K562 (cell line): Measurements from ENCODE around the gene MYBPHL. TPM values are rescaled to one million over a fixed set of nuclear protein-coding genes. Genes with fewer than 3 reads are reported as not detected.

Experiments used
- ATAC-seq: fragments of 200-7000 bp; cut with Tn5 transposase; 3 replicates; pipeline ENCODE4 v1.9.1; 2020; ENCODE audit warnings: moderate library complexity
- BruUV-seq: library from RNA; stranded (reverse); fragments of 400-500 nt; replicated peaks from 2 replicates; lab custom pipeline; 2021; lab: Mats Ljungman, UMichigan
- CTCF ChIA-PET: fragments of 300-600 bp; formaldehyde crosslinking; extraction: SDS; loops from one replicate; lab custom pipeline; 2021; ENCODE audit warnings: low intra/inter-chr PET ratio; lab: Yijun Ruan, JAX
- POLR2A ChIA-PET: fragments of 300-600, 350-650 bp; sonication (Branson Sonifier 250); formaldehyde crosslinking; extraction: SDS; loops from one replicate; lab custom pipeline; 2021; ENCODE audit warnings: antibody characterized with exemption, inconsistent platforms; lab: Yijun Ruan, JAX
- DNase-seq, 4 experiments: peaks; one replicate each; pipeline versions ENCODE4 v3.0.0 to v3.0.0-alpha.2; 2011 to 2018; ENCODE audit warnings: low spot score in 3 of 4, mixed read lengths in 3 of 4; ENCODE audit errors: extremely low read depth in 1 of 4
- FAIRE-seq: peaks from 2 replicates; lab custom pipeline; 2011; peaks lifted over from hg19 to GRCh38; lab: Jason Lieb, UNC
- H2AFZ ChIP-seq: 2 replicates; pipeline ENCODE4 v1.6.0; 2011; ENCODE audit warnings: low read depth, low read length, control low read depth, inconsistent platforms
- H3K27ac ChIP-seq: fragments of 200-600 bp; 3 replicates; pipeline ENCODE4 v1.8.0; 2011; ENCODE audit warnings: low read depth, mild to moderate bottlenecking, control low read depth, inconsistent platforms, low read length, moderate library complexity, mixed read lengths; ENCODE audit errors: extremely low read depth
- H3K27me3 ChIP-seq, 2 experiments: fragments of 300-600 bp in 1 of 2; 2 replicates in 1 of 2; 3 replicates in 1 of 2; pipeline versions ENCODE4 v1.6.0 to v1.8.0; 2011; ENCODE audit warnings: inconsistent platforms in 2 of 2, low read length in 2 of 2, mild to moderate bottlenecking in 1 of 2, mixed read lengths in 1 of 2, moderate library complexity in 1 of 2; ENCODE audit not compliant: control insufficient read depth in 2 of 2, insufficient read depth in 2 of 2
- H3K36me3 ChIP-seq: fragments of 300-600 bp; 3 replicates; pipeline ENCODE4 v1.8.0; 2011; ENCODE audit warnings: mild to moderate bottlenecking, low read length, inconsistent platforms; ENCODE audit not compliant: control insufficient read depth, insufficient read depth
- H3K4me1 ChIP-seq, 2 experiments: fragments of 200-600 bp in 1 of 2; replicated peaks in 1 of 2; 2 replicates in 1 of 2; 3 replicates in 1 of 2; pipeline versions ENCODE4 v1.5.1 to v1.8.0; 2011; ENCODE audit warnings: inconsistent platforms in 2 of 2, low read length in 2 of 2, mild to moderate bottlenecking in 1 of 2, mixed read lengths in 1 of 2, moderate library complexity in 1 of 2; ENCODE audit not compliant: control insufficient read depth in 2 of 2, insufficient read depth in 2 of 2
- H3K4me2 ChIP-seq: 2 replicates; pipeline ENCODE4 v1.6.1; 2011; ENCODE audit warnings: low read length, control low read depth, inconsistent platforms, mixed read lengths; ENCODE audit not compliant: insufficient read depth
- H3K4me3 ChIP-seq: fragments of 200-600 bp; sonication (generic), shearing (Covaris generic); 2 replicates; pipeline ENCODE4 v1.5.1; 2016; ENCODE audit warnings: control low read depth, inconsistent platforms
- H3K79me2 ChIP-seq: fragments of 200-600 bp; 3 replicates; pipeline ENCODE4 v1.8.0; 2011; ENCODE audit warnings: low read length, inconsistent platforms; ENCODE audit not compliant: control insufficient read depth, insufficient read depth
- H3K9ac ChIP-seq, 2 experiments: 2 replicates each; pipeline versions ENCODE4 v1.6.0 to v1.6.1; 2011; ENCODE audit warnings: low read depth in 2 of 2, low read length in 2 of 2, control low read depth in 1 of 2, inconsistent platforms in 1 of 2, mild to moderate bottlenecking in 1 of 2, mixed read lengths in 1 of 2; ENCODE audit not compliant: insufficient read depth in 1 of 2
- H3K9me1 ChIP-seq: one replicate; pipeline ENCODE4 v1.6.0; 2011; ENCODE audit warnings: inconsistent platforms, mild to moderate bottlenecking, low read length, moderate library complexity; ENCODE audit not compliant: control insufficient read depth, insufficient read depth
- H3K9me3 ChIP-seq: replicated peaks from 2 replicates; pipeline ENCODE4 v1.5.1; 2011; ENCODE audit warnings: low read depth, low read length, inconsistent platforms; ENCODE audit not compliant: control insufficient read depth, insufficient read depth
- H4K20me1 ChIP-seq: replicated peaks from 2 replicates; pipeline ENCODE4 v1.6.1; 2011; ENCODE audit warnings: low read length, inconsistent platforms, mixed read lengths; ENCODE audit not compliant: control insufficient read depth, insufficient read depth
- CTCFL ChIP-seq: IDR thresholded peaks from 2 replicates; pipeline ENCODE4 v1.6.1; 2011; ENCODE audit warnings: borderline replicate concordance, low read depth, mild to moderate bottlenecking, moderate library complexity, low read length; ENCODE audit not compliant: insufficient read depth, poor library complexity, severe bottlenecking
- ELF2 ChIP-seq: fragments of 250-450 bp; sonication (Bioruptor Pico); IDR thresholded peaks from 2 replicates; pipeline ENCODE4 v1.5.0; 2021; ENCODE audit warnings: mild to moderate bottlenecking
- LARP7 ChIP-seq: fragments of 450-650 bp; IDR thresholded peaks from 2 replicates; pipeline ENCODE4 v1.6.1; 2016
- NCOA6 ChIP-seq: fragments of 450-650 bp; IDR thresholded peaks from 2 replicates; pipeline ENCODE4 v1.6.1; 2017; ENCODE audit warnings: mild to moderate bottlenecking
- NONO ChIP-seq, 2 experiments: fragments of 200-400 bp in 1 of 2; fragments of 450-650 bp in 1 of 2; formaldehyde crosslinking in 1 of 2; IDR thresholded peaks; 2 replicates each; pipeline ENCODE4 v1.6.1; 2017; ENCODE audit warnings: low read depth in 2 of 2, mild to moderate bottlenecking in 2 of 2, moderate library complexity in 2 of 2, low read length in 1 of 2
- ZNF174 ChIP-seq: fragments of 250-450 bp; sonication (Bioruptor Pico); IDR thresholded peaks from 2 replicates; pipeline ENCODE4 v1.4.0; 2020; ENCODE audit warnings: mild to moderate bottlenecking
- ZNF699 ChIP-seq: fragments of 250-450 bp; sonication (Bioruptor Pico); IDR thresholded peaks from 2 replicates; pipeline ENCODE4 v1.8.0; 2021; ENCODE audit warnings: mild to moderate bottlenecking, moderate library complexity; ENCODE audit not compliant: insufficient replicate concordance
- WGBS: fragments of 100-300 bp; shearing (Covaris generic); methylation state at CpG from one replicate; pipeline ENCODE4 v1.1.6; 2016; ENCODE audit warnings: low coverage, mixed read lengths; ENCODE audit not compliant: insufficient coverage; ENCODE audit errors: missing lambda C conversion rate; 5-methylcytosine and 5-hydroxymethylcytosine counted together
- in situ Hi-C: fragments of 300-500 bp; cut with MboI; formaldehyde crosslinking; loops from 4 replicates; pipeline ENCODE4 v1.15.0; 2018; ENCODE audit warnings: inconsistent platforms, mixed read lengths
- intact Hi-C: fragments of 100-400 bp; cut with micrococcal nuclease; formaldehyde crosslinking; loops from 2 replicates; pipeline ENCODE4 v1.14.2; 2022
- polyA plus RNA-seq, 8 experiments: library from polyadenylated mRNA; depleted of rRNA in 4 of 8; stranded (reverse) in 5 of 8; unstranded in 3 of 8; fragments of >200 nt; fragmentation: Nextera tagmentation in 2 of 8; fragmentation: Illumina TruSeq in 1 of 8; extraction: Ambion mirVana in 2 of 8; extraction: Trizol in 1 of 8; gene quantifications; 2 replicates each; pipeline versions ENCODE4 v1.2.1 to v1.2.3, GENCODE V29; 2011 to 2014; ENCODE audit warnings: inconsistent platforms in 1 of 8, missing spikeins in 1 of 8
- total RNA-seq, 7 experiments: library from RNA; depleted of rRNA in 6 of 7; stranded (reverse); fragments of >200 nt in 6 of 7; fragmentation: Illumina TruSeq in 2 of 7; extraction: Trizol in 2 of 7; gene quantifications; 2 replicates each; pipeline versions ENCODE4 v1.2.1 to v1.2.3, GENCODE V29; 2011 to 2021; ENCODE audit warnings: low replicate concordance in 1 of 7

Gene MYBPHL
- total and polyA plus RNA-seq, 9 of the 15 experiments (the other 6 are each of a cell fraction or from before 2014, with no cell fraction given): 0.20 to 1.9 (median 0.33) TPM

DNA sequence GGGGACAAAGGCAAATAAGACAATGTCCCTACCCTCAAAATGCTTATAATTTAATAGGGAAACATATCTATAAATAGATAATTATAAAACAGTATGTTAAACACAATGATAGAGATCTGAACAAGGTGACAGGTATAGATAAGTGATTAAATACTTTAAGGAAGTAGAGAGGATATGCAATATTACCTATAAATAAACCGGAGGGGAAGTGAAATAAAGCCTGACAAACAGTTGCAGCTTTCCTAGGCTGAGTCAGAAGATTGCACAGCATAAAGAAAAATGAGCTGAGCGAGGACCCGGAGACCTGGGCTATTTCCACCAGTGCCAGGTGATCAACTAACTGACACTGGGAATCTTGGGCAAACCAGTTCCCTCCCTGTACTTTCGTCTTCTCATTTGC, 12.3 kb downstream of the MYBPHL start:
- 41% methylated on average over 4 of the region's 4 CpGs for WGBS

More for the DNA sequence above, 12.3 kb downstream of the MYBPHL start:
- ChIA-PET POLR2A (interaction anchor here (4.2 kb wide), 1 partner anchor 12 kb away, joined by 29 read pairs; the partner anchor contains the start of gene MYBPHL), CTCF (no interaction called here)
- no peaks in the 10 kb centered on the region for H3K36me3 ChIP-seq
- no peaks in the 10 kb centered on the region for H4K20me1 ChIP-seq
- no peaks in the 10 kb centered on the region for H3K27me3 ChIP-seq
- H2AFZ ChIP-seq: no peak overlapping the region
- H3K9ac ChIP-seq: no peak overlapping the region
- intact Hi-C loops: no loop called here
- FAIRE-seq: no peak
- H3K79me2 ChIP-seq: no peaks in the 10 kb centered on the region
- no peaks in the 10 kb centered on the region for H3K9me3 ChIP-seq
- peaks cover 18 to 40% of the 10 kb centered on the region in 2 experiments for H3K4me1 ChIP-seq
- in situ Hi-C loops: no loop called here
- no peak for TF ChIP-seq ZNF699 (CRISPR knock-in tag)
- TF ChIP-seq NCOA6: no peak
- no peak for TF ChIP-seq ZNF174 (CRISPR knock-in tag)
- TF ChIP-seq ELF2: no peak
- TF ChIP-seq LARP7: no peak
- TF ChIP-seq CTCFL: no peak
- TF ChIP-seq NONO (IDR thresholded peaks at IDR 0.05; ENCODE audit: low read depth in 2 of 2, low read length in 1 of 2): no peak
- no peak overlapping the region for H3K27ac ChIP-seq
- no peaks in the 10 kb centered on the region for H3K9me1 ChIP-seq
- H3K4me2 ChIP-seq: no peak overlapping the region
- no peak for ATAC-seq
- no peak overlapping the region for H3K4me3 ChIP-seq
- DNase-seq: no peak
- no TSS peak for BruUV-seq
